Activated gamma-delta T cell treated with anti-CD3 and anti-CD28 coated beads, Interleukin-2, amount 50 U/mL, for 16 hours (primary cell): ENCODE results near the gene SPATA16.
"Not testable (repeated sequence)": the region's sequence is repeated elsewhere in the genome, so short reads cannot be mapped to it uniquely, and the experiment has no call there.

Experiments used
- DNase-seq: peaks from one replicate; pipeline ENCODE4 v3.0.0-alpha.2; 2020; ENCODE audit warnings: low read depth

Gene SPATA16

GRCh38 chr3:173004681-173005080 is 136.4 kb downstream of the SPATA16 start:
- DNase-seq = no peak

- DNase-seq = no peak
Observed at GRCh38 chr3:173003956-173004355, 137.1 kb downstream of the SPATA16 start.

GRCh38 chr3:173003471-173003870 is 137.6 kb downstream of the SPATA16 start:
- no peak for DNase-seq

- DNase-seq = no peak
Observed at GRCh38 chr3:173001622-173002021, 139.4 kb downstream of the SPATA16 start.

GRCh38 chr3:173000553-173000952 is 140.5 kb downstream of the SPATA16 start:
- DNase-seq = no peak

GRCh38 chr3:172993412-172993811 is 147.6 kb downstream of the SPATA16 start:
- no peak for DNase-seq

- no peak for DNase-seq
Observed at GRCh38 chr3:172991424-172991996, 149.5 kb downstream of the SPATA16 start.

GRCh38 chr3:172989373-172989772 is 151.7 kb downstream of the SPATA16 start:
- DNase-seq = no peak

- DNase-seq = no peak
Observed at GRCh38 chr3:172987273-172987672, 153.8 kb downstream of the SPATA16 start.

- DNase-seq = no peak
Observed at GRCh38 chr3:172984914-172985313, 156.1 kb downstream of the SPATA16 start.

- no peak for DNase-seq
Observed at GRCh38 chr3:172982736-172983364, 158.2 kb downstream of the SPATA16 start.

- no peak for DNase-seq
Observed at GRCh38 chr3:172981407-172981983, 159.5 kb downstream of the SPATA16 start.

GRCh38 chr3:172980849-172981248 is 160.2 kb downstream of the SPATA16 start:
- no peak for DNase-seq

GRCh38 chr3:172977696-172978095 is 163.3 kb downstream of the SPATA16 start:
- no peak for DNase-seq

- no peak for DNase-seq
Observed at GRCh38 chr3:172974969-172975368, 166.1 kb downstream of the SPATA16 start.

GRCh38 chr3:172973799-172974198 is 167.2 kb downstream of the SPATA16 start:
- no peak for DNase-seq

- no peak for DNase-seq
Observed at GRCh38 chr3:172972717-172973116, 168.3 kb downstream of the SPATA16 start.

GRCh38 chr3:172972067-172972466 is 169.0 kb downstream of the SPATA16 start:
- no peak for DNase-seq

- DNase-seq = no peak
Observed at GRCh38 chr3:172968646-172969045, 172.4 kb downstream of the SPATA16 start.

- DNase-seq = no peak
Observed at GRCh38 chr3:172965256-172965655, 175.8 kb downstream of the SPATA16 start.

- not testable (repeated sequence) for DNase-seq
Observed at GRCh38 chr3:172960626-172961182, 180.3 kb downstream of the SPATA16 start.

GRCh38 chr3:172958565-172958964 is 182.5 kb downstream of the SPATA16 start:
- DNase-seq = no peak

GRCh38 chr3:172953571-172953970 is 187.5 kb downstream of the SPATA16 start:
- no peak for DNase-seq
